ENCODE data around the gene COMP. TPM values are rescaled to one million over a fixed set of nuclear protein-coding genes. Genes with fewer than 3 reads are reported as not detected.

The COMP gene
- total RNA-seq, 1 experiment from 2014 or later, result 0.13 TPM

DNA sequence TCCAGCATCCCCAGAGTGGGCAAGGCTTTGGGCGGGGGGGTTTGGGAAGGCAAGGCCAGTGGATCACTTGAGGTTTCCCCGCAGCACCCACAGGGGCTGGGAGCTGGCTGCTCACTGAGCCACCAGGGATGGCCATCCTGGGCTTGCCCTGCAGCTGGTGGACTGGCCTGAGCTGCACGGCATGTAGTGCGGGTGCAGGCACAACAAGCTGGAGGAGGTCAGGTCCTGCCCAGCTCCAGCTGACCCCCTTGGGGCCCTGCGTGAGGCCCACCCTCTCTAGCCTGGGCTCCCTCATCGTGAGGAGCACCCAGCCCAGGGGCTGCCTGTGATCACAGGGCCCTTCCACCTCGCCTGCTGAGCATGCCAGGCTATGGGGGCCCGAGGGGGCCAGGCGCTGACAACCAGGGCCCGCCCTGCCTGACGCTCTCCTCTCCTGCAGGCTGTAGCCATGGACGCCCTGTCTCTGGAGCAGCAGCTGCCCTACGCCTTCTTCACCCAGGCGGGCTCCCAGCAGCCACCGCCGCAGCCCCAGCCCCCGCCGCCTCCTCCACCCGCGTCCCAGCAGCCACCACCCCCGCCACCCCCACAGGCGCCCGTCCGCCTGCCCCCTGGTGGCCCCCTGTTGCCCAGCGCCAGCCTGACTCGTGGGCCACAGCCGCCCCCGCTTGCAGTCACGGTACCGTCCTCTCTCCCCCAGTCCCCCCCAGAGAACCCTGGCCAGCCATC lies 22.9 kb downstream of the COMP start:
- Mint-ChIP-seq H3K36me3 (no peaks in the 10 kb centered on the region), H3K9me3 (no peaks in the 10 kb centered on the region), H3K27ac (no peak overlapping the region), H3K27me3 (ENCODE audit: low read depth) (peaks cover 89% of the 10 kb centered on the region), H3K4me1 (no peaks in the 10 kb centered on the region), H3K4me3 (no peak overlapping the region)
- ATAC-seq (peak; percentile 11), DNase-seq (ENCODE audit: low spot score) (peak; percentile 51)
- CTCF ChIA-PET, result interaction anchor here (0.6 to 2.6 kb wide), 11 partner anchors 9 to 472 kb away, joined by 3 to 13 read pairs (median 3); no protein-coding TSS in a partner anchor
- TF ChIP-seq, protein P1, sequence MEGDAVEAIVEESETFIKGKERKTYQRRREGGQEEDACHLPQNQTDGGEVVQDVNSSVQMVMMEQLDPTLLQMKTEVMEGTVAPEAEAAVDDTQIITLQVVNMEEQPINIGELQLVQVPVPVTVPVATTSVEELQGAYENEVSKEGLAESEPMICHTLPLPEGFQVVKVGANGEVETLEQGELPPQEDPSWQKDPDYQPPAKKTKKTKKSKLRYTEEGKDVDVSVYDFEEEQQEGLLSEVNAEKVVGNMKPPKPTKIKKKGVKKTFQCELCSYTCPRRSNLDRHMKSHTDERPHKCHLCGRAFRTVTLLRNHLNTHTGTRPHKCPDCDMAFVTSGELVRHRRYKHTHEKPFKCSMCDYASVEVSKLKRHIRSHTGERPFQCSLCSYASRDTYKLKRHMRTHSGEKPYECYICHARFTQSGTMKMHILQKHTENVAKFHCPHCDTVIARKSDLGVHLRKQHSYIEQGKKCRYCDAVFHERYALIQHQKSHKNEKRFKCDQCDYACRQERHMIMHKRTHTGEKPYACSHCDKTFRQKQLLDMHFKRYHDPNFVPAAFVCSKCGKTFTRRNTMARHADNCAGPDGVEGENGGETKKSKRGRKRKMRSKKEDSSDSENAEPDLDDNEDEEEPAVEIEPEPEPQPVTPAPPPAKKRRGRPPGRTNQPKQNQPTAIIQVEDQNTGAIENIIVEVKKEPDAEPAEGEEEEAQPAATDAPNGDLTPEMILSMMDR (IDR thresholded peaks at IDR 0.05), result 0 out of 2 replicates have a peak, but pooled peaks have one; percentile 18
- no peak for TF ChIP-seq ZNF396 (CRISPR knock-in tag; IDR thresholded peaks at IDR 0.05; ENCODE audit: borderline replicate concordance)
- POLR2A ChIA-PET, result interaction anchor here (0.8 kb wide), 1 partner anchor 20 kb away, joined by 5 read pairs; no protein-coding TSS in a partner anchor

DNA sequence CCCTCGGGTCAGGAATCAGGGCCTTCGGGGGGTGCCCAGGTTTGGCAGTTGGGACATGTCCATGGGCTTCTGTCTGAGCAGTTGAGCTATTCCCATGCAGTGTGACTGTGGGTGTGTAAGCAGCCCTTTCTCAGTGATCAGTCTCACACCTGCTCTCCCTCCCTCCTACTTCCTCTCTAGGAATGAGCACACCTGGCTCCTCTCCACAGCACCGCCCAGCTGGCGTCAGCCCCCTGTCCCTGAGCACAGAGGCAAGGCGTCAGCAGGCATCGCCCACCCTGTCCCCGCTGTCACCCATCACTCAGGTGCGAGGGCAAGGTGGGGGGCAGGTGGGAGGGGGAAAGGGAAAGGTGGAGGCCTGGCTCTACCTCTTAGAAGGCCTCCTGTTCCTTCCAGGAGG lies 25.9 kb downstream of the COMP start:
- ChIA-PET POLR2A (no interaction called here), CTCF (interaction anchor here (1.0 to 2.1 kb wide), 3 partner anchors 9 to 295 kb away, joined by 3 to 8 read pairs (median 3); no protein-coding TSS in a partner anchor)
- DNase-seq (ENCODE audit: low spot score) (no peak), ATAC-seq (no peak)
- TF ChIP-seq, protein P2, sequence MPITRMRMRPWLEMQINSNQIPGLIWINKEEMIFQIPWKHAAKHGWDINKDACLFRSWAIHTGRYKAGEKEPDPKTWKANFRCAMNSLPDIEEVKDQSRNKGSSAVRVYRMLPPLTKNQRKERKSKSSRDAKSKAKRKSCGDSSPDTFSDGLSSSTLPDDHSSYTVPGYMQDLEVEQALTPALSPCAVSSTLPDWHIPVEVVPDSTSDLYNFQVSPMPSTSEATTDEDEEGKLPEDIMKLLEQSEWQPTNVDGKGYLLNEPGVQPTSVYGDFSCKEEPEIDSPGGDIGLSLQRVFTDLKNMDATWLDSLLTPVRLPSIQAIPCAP (CRISPR knock-in tag; IDR thresholded peaks at IDR 0.05), result no peak
- TF ChIP-seq HMGA2 (CRISPR knock-in tag; IDR thresholded peaks at IDR 0.05) (no peak), GABPB1 (CRISPR knock-in tag; IDR thresholded peaks at IDR 0.05) (no peak)
- Mint-ChIP-seq H3K4me1 (peaks cover 2% of the 10 kb centered on the region; the same call in 1 of the 2 replicates), H3K4me3 (no peak overlapping the region), H3K9me3 (no peaks in the 10 kb centered on the region), H3K36me3 (no peaks in the 10 kb centered on the region), H3K27ac (no peak overlapping the region), H3K27me3 (ENCODE audit: low read depth) (peaks cover 71% of the 10 kb centered on the region)

DNA sequence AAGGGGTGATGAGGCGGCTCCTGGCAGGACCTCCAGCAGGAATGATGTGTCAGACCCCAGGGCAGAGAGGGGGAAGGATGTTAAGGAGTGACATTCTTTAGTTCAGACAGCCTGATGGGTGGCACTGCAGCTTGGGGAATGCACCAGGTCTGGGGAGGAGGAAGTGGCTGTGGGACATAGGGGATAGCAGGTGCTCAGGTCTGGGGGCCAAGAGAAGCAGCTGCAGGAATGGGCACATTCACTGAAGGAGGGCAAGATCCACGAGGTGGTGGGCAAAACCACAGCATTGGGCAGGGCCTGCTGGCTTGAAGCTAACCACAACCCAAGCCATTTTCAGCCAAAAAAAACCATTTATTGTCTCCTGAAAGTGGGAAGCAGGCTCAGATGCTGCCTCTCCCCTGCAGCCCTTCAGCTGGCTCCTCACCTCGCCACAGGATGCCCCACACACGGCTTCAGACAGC lies 26.5 kb downstream of the COMP start:
- CTCF ChIA-PET, result interaction anchor here (1.0 to 2.1 kb wide), 3 partner anchors 9 to 295 kb away, joined by 3 to 8 read pairs (median 3); no protein-coding TSS in a partner anchor
- H3K4me3 Mint-ChIP-seq, result no peak overlapping the region
- peaks cover 2% of the 10 kb centered on the region; the same call in 1 of the 2 replicates for H3K4me1 Mint-ChIP-seq
- no peaks in the 10 kb centered on the region for H3K36me3 Mint-ChIP-seq
- H3K9me3 Mint-ChIP-seq, result no peaks in the 10 kb centered on the region
- POLR2A ChIA-PET, result no interaction called here
- ATAC-seq, result no peak
- no peak for DNase-seq (ENCODE audit: low spot score)
- H3K27ac Mint-ChIP-seq, result no peak overlapping the region
- peaks cover 67% of the 10 kb centered on the region for H3K27me3 Mint-ChIP-seq (ENCODE audit: low read depth)
- TF ChIP-seq HMGA2 (CRISPR knock-in tag; IDR thresholded peaks at IDR 0.05) (no peak), NR3C1 (CRISPR knock-in tag; conservative IDR thresholded peaks at IDR 0.05; ENCODE audit: low read depth) (no peak), FOXJ3 (CRISPR knock-in tag; IDR thresholded peaks at IDR 0.05; ENCODE audit: borderline replicate concordance) (no peak), OVOL2 (CRISPR knock-in tag; IDR thresholded peaks at IDR 0.05; ENCODE audit: borderline replicate concordance) (no peak), NR2C2 (CRISPR knock-in tag; IDR thresholded peaks at IDR 0.05) (no peak), SMAD4 (CRISPR knock-in tag; IDR thresholded peaks at IDR 0.05) (no peak), TCF7 (CRISPR knock-in tag; IDR thresholded peaks at IDR 0.05; ENCODE audit: low read depth) (no peak), CREM (CRISPR knock-in tag; IDR thresholded peaks at IDR 0.05) (no peak), ZNF263 (CRISPR knock-in tag; IDR thresholded peaks at IDR 0.05; ENCODE audit: low read depth) (no peak), ZNF416 (CRISPR knock-in tag; IDR thresholded peaks at IDR 0.05) (no peak), NFATC4 (CRISPR knock-in tag; IDR thresholded peaks at IDR 0.05) (no peak)
- TF ChIP-seq, protein P3, sequence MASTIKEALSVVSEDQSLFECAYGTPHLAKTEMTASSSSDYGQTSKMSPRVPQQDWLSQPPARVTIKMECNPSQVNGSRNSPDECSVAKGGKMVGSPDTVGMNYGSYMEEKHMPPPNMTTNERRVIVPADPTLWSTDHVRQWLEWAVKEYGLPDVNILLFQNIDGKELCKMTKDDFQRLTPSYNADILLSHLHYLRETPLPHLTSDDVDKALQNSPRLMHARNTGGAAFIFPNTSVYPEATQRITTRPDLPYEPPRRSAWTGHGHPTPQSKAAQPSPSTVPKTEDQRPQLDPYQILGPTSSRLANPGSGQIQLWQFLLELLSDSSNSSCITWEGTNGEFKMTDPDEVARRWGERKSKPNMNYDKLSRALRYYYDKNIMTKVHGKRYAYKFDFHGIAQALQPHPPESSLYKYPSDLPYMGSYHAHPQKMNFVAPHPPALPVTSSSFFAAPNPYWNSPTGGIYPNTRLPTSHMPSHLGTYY (CRISPR knock-in tag; IDR thresholded peaks at IDR 0.05), result no peak
- TF ChIP-seq, protein P4, sequence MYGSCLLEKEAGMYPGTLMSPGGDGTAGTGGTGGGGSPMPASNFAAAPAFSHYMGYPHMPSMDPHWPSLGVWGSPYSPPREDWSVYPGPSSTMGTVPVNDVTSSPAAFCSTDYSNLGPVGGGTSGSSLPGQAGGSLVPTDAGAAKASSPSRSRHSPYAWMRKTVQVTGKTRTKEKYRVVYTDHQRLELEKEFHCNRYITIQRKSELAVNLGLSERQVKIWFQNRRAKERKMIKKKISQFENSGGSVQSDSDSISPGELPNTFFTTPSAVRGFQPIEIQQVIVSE (CRISPR knock-in tag; IDR thresholded peaks at IDR 0.05; ENCODE audit: borderline replicate concordance), result no peak
- TF ChIP-seq, protein P2 (CRISPR knock-in tag; IDR thresholded peaks at IDR 0.05), result no peak
- TF ChIP-seq, protein P5, sequence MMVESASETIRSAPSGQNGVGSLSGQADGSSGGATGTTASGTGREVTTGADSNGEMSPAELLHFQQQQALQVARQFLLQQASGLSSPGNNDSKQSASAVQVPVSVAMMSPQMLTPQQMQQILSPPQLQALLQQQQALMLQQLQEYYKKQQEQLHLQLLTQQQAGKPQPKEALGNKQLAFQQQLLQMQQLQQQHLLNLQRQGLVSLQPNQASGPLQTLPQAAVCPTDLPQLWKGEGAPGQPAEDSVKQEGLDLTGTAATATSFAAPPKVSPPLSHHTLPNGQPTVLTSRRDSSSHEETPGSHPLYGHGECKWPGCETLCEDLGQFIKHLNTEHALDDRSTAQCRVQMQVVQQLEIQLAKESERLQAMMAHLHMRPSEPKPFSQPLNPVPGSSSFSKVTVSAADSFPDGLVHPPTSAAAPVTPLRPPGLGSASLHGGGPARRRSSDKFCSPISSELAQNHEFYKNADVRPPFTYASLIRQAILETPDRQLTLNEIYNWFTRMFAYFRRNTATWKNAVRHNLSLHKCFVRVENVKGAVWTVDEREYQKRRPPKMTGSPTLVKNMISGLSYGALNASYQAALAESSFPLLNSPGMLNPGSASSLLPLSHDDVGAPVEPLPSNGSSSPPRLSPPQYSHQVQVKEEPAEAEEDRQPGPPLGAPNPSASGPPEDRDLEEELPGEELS (CRISPR knock-in tag; IDR thresholded peaks at IDR 0.05), result no peak
- TF ChIP-seq, protein P6, sequence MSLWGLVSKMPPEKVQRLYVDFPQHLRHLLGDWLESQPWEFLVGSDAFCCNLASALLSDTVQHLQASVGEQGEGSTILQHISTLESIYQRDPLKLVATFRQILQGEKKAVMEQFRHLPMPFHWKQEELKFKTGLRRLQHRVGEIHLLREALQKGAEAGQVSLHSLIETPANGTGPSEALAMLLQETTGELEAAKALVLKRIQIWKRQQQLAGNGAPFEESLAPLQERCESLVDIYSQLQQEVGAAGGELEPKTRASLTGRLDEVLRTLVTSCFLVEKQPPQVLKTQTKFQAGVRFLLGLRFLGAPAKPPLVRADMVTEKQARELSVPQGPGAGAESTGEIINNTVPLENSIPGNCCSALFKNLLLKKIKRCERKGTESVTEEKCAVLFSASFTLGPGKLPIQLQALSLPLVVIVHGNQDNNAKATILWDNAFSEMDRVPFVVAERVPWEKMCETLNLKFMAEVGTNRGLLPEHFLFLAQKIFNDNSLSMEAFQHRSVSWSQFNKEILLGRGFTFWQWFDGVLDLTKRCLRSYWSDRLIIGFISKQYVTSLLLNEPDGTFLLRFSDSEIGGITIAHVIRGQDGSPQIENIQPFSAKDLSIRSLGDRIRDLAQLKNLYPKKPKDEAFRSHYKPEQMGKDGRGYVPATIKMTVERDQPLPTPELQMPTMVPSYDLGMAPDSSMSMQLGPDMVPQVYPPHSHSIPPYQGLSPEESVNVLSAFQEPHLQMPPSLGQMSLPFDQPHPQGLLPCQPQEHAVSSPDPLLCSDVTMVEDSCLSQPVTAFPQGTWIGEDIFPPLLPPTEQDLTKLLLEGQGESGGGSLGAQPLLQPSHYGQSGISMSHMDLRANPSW (CRISPR knock-in tag; conservative IDR thresholded peaks at IDR 0.05; ENCODE audit: low read depth), result no peak

Measured in WTC11 (cell line).